H9 (cell line): Measurements from ENCODE around the gene LSM8. TPM values are rescaled to one million over a fixed set of nuclear protein-coding genes. Genes with fewer than 3 reads are reported as not detected.

Experiments
- DNase-seq: peaks from one replicate; pipeline ENCODE4 v3.0.0-alpha.2; 2017
- H2AFZ ChIP-seq: one replicate; pipeline ENCODE4 v1.6.1; 2013; ENCODE audit warnings: mild to moderate bottlenecking, low read length, control low read depth, moderate library complexity
- H2AK5ac ChIP-seq: 2 replicates; pipeline ENCODE4 v1.6.1; 2013; ENCODE audit warnings: low read length, control low read depth, mixed read lengths; ENCODE audit not compliant: insufficient read length
- H2BK120ac ChIP-seq: one replicate; pipeline ENCODE4 v1.6.1; 2013; ENCODE audit warnings: low read depth, mild to moderate bottlenecking, low read length, control low read depth, inconsistent platforms; ENCODE audit not compliant: poor library complexity, severe bottlenecking
- H2BK12ac ChIP-seq: 2 replicates; pipeline ENCODE4 v1.6.1; 2013; ENCODE audit warnings: low read length, control low read depth, mixed read lengths, low read depth; ENCODE audit not compliant: insufficient read length
- H2BK15ac ChIP-seq: 2 replicates; pipeline ENCODE4 v1.6.1; 2013; ENCODE audit warnings: low read depth, low read length, control low read depth
- H2BK20ac ChIP-seq: one replicate; pipeline ENCODE4 v1.6.1; 2013; ENCODE audit warnings: low read depth, mild to moderate bottlenecking, low read length, control low read depth, inconsistent platforms; ENCODE audit not compliant: poor library complexity, severe bottlenecking
- H2BK5ac ChIP-seq: 2 replicates; pipeline ENCODE4 v1.6.1; 2013; ENCODE audit warnings: low read length, control low read depth, mixed read lengths; ENCODE audit not compliant: insufficient read length
- H3K14ac ChIP-seq: 2 replicates; pipeline ENCODE4 v1.6.1; 2013; ENCODE audit warnings: low read length, control low read depth; ENCODE audit not compliant: insufficient read depth
- H3K18ac ChIP-seq: 2 replicates; pipeline ENCODE4 v1.6.1; 2013; ENCODE audit warnings: low read depth, mild to moderate bottlenecking, mixed read lengths, low read length, control low read depth; ENCODE audit not compliant: insufficient read length
- H3K23ac ChIP-seq: 2 replicates; pipeline ENCODE4 v1.6.1; 2013; ENCODE audit warnings: low read length, control low read depth, mixed read lengths, low read depth; ENCODE audit not compliant: insufficient read length
- H3K23me2 ChIP-seq: 2 replicates; pipeline ENCODE4 v1.6.1; 2013; ENCODE audit warnings: low read depth, mild to moderate bottlenecking, mixed read lengths, low read length, control low read depth; ENCODE audit not compliant: insufficient read length, poor library complexity, severe bottlenecking
- H3K27ac ChIP-seq: 2 replicates; pipeline ENCODE4 v1.5.1; 2013; ENCODE audit warnings: low read length, control low read depth, mixed read lengths, low read depth; ENCODE audit not compliant: insufficient read length
- H3K27me3 ChIP-seq: 2 replicates; pipeline ENCODE4 v1.6.1; 2013; ENCODE audit warnings: low read length, control low read depth, inconsistent platforms; ENCODE audit not compliant: insufficient read depth
- H3K4ac ChIP-seq: 2 replicates; pipeline ENCODE4 v1.6.1; 2013; ENCODE audit warnings: low read depth, mild to moderate bottlenecking, control low read depth, inconsistent platforms, low read length, moderate library complexity
- H3K4me1 ChIP-seq: 2 replicates; pipeline ENCODE4 v1.6.1; 2013; ENCODE audit warnings: low read length, control low read depth, inconsistent platforms; ENCODE audit not compliant: insufficient read depth
- H3K4me2 ChIP-seq: 2 replicates; pipeline ENCODE4 v1.6.1; 2013; ENCODE audit warnings: low read length, control low read depth, mixed read lengths; ENCODE audit not compliant: insufficient read length, insufficient read depth
- H3K56ac ChIP-seq: 2 replicates; pipeline ENCODE4 v1.6.1; 2013; ENCODE audit warnings: low read depth, mild to moderate bottlenecking, mixed read lengths, low read length, control low read depth; ENCODE audit not compliant: insufficient read length
- H3K79me1 ChIP-seq: 2 replicates; pipeline ENCODE4 v1.6.1; 2013; ENCODE audit warnings: low read depth, mild to moderate bottlenecking, moderate library complexity, low read length, control low read depth, inconsistent platforms; ENCODE audit not compliant: insufficient read depth, poor library complexity, severe bottlenecking
- H3K79me2 ChIP-seq: 2 replicates; pipeline ENCODE4 v1.6.1; 2013; ENCODE audit warnings: low read length, control low read depth, inconsistent platforms; ENCODE audit not compliant: insufficient read depth
- H3K9ac ChIP-seq: 2 replicates; pipeline ENCODE4 v1.6.1; 2013; ENCODE audit warnings: low read length, control low read depth, mixed read lengths; ENCODE audit not compliant: insufficient read length; ENCODE audit errors: extremely low read depth
- H3K9me3 ChIP-seq: one replicate; pipeline ENCODE4 v1.6.1; 2013; ENCODE audit warnings: low read depth, low read length, inconsistent platforms; ENCODE audit not compliant: control insufficient read depth
- H3T11ph ChIP-seq: one replicate; pipeline ENCODE4 v1.6.1; 2013; ENCODE audit warnings: mild to moderate bottlenecking, low read length, control low read depth, inconsistent platforms
- H4K20me1 ChIP-seq: one replicate; pipeline ENCODE4 v1.6.1; 2013; ENCODE audit not compliant: control insufficient read depth, insufficient read length, insufficient read depth
- H4K5ac ChIP-seq: 2 replicates; pipeline ENCODE4 v1.6.1; 2013; ENCODE audit warnings: low read depth, mild to moderate bottlenecking, mixed read lengths, low read length, control low read depth; ENCODE audit not compliant: insufficient read length
- H4K8ac ChIP-seq: replicated peaks from 2 replicates; pipeline ENCODE4 v1.6.1; 2013; ENCODE audit warnings: low read length, control low read depth, mixed read lengths, low read depth; ENCODE audit not compliant: insufficient read length
- H4K91ac ChIP-seq: 2 replicates; pipeline ENCODE4 v1.6.1; 2013; ENCODE audit warnings: low read depth, mild to moderate bottlenecking, moderate library complexity, mixed read lengths, low read length, control low read depth; ENCODE audit not compliant: insufficient read length
- H3K27ac Mint-ChIP-seq, 3 experiments: 2 replicates in 2 of 3; 3 replicates in 1 of 3; pipeline ENCODE4 v1.8.0; 2020 to 2021; ENCODE audit warnings: mixed read lengths in 3 of 3, mild to moderate bottlenecking in 1 of 3, moderate library complexity in 1 of 3
- H3K27me3 Mint-ChIP-seq: 2 replicates; pipeline ENCODE4 v1.8.0; 2021; ENCODE audit warnings: low read depth, mild to moderate bottlenecking, moderate library complexity, mixed read lengths
- H3K36me3 Mint-ChIP-seq, 3 experiments: 2 replicates in 2 of 3; 3 replicates in 1 of 3; pipeline ENCODE4 v1.8.0; 2020 to 2021; ENCODE audit warnings: low read depth in 3 of 3, mixed read lengths in 3 of 3; ENCODE audit not compliant: insufficient read depth in 1 of 3
- H3K4me1 Mint-ChIP-seq, 2 experiments: 2 replicates each; pipeline ENCODE4 v1.8.0; 2020; ENCODE audit warnings: mixed read lengths in 2 of 2
- H3K4me3 Mint-ChIP-seq, 2 experiments: 2 replicates in 1 of 2; 3 replicates in 1 of 2; pipeline ENCODE4 v1.8.0; 2020 to 2021; ENCODE audit warnings: mild to moderate bottlenecking in 2 of 2, mixed read lengths in 2 of 2, moderate library complexity in 1 of 2
- H3K9me3 Mint-ChIP-seq, 2 experiments: 2 replicates in 1 of 2; 3 replicates in 1 of 2; pipeline ENCODE4 v1.8.0; 2020; ENCODE audit warnings: mild to moderate bottlenecking in 2 of 2, mixed read lengths in 2 of 2, moderate library complexity in 1 of 2
- WGBS: extraction: QIAGEN DNeasy Blood & Tissue Kit; methylation state at CpG from one replicate; pipeline ENCODE4 v1.1.7; 2013; ENCODE audit warnings: missing lambda C conversion rate, low lambda C conversion rate, mixed read lengths; ENCODE audit not compliant: insufficient read length; ENCODE audit errors: extremely low coverage; 5-methylcytosine and 5-hydroxymethylcytosine counted together
- total RNA-seq: library from RNA; stranded (reverse); gene quantifications from 2 replicates; pipeline ENCODE4 v1.2.1, GENCODE V29; 2021
- TF ChIP-seq, protein P1 (sequence below): fragments of 200-600 bp; sonication (generic); conservative IDR thresholded peaks from 3 replicates; pipeline ENCODE4 v1.8.0; 2021; ENCODE audit warnings: antibody characterized with exemption, mild to moderate bottlenecking

LSM8 gene
- total RNA-seq, 1 experiment from 2014 or later, result 51.8 TPM

DNA sequence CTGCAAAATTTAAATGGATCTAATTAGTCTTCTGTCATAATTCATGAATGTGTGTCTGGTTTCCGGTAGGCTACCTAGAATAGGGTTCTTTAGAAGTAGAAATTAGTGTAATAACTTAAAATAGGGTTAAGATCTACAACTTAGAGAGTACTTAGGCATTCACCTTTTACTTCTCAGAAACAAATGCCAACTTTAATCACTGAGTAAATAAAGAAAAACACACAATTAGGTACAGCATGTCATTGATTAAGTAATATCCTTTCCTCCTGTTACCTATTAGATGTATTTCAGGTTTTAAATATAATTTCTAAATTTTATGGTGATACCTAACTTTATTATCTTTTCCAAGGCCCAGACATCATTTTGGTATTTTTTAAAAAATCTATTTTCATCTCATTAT is 49.8 kb downstream of the LSM8 start:
- Mint-ChIP-seq H3K27me3 (no peaks in the 10 kb centered on the region), H3K4me1 (peaks cover 0 to 4% of the 10 kb centered on the region in 2 experiments; a peak in 2 of 4 replicates), H3K27ac (no peak overlapping the region), H3K36me3 (no peaks in the 10 kb centered on the region), H3K9me3 (no peaks in the 10 kb centered on the region), H3K4me3 (no peak overlapping the region)
- Histone ChIP-seq H3K23ac (no peak overlapping the region), H3K4me2 (no peak overlapping the region), H2BK12ac (no peak overlapping the region), H3K4me1 (no peaks in the 10 kb centered on the region), H2BK5ac (no peak overlapping the region), H2AK5ac (no peak overlapping the region), H3K9ac (no peak overlapping the region), H3K79me2 (no peaks in the 10 kb centered on the region), H2BK20ac (no peak overlapping the region), H3T11ph (no peak overlapping the region), H4K8ac (no peak overlapping the region), H2BK120ac (no peak overlapping the region), H3K4ac (no peak overlapping the region), H3K79me1 (no peaks in the 10 kb centered on the region), H2AFZ (no peak overlapping the region), H3K27me3 (no peaks in the 10 kb centered on the region), H3K56ac (no peak overlapping the region), H2BK15ac (no peak overlapping the region), H4K91ac (no peak overlapping the region), H3K27ac (no peak overlapping the region), H3K9me3 (no peaks in the 10 kb centered on the region), H3K23me2 (no peaks in the 10 kb centered on the region), H3K18ac (no peak overlapping the region), H4K20me1 (no peaks in the 10 kb centered on the region), H4K5ac (no peak overlapping the region), H3K14ac (no peak overlapping the region)
- DNase-seq, result no peak
- no CpG with 5 or more reads among the region's 1 CpG for WGBS
- TF ChIP-seq, protein P1, sequence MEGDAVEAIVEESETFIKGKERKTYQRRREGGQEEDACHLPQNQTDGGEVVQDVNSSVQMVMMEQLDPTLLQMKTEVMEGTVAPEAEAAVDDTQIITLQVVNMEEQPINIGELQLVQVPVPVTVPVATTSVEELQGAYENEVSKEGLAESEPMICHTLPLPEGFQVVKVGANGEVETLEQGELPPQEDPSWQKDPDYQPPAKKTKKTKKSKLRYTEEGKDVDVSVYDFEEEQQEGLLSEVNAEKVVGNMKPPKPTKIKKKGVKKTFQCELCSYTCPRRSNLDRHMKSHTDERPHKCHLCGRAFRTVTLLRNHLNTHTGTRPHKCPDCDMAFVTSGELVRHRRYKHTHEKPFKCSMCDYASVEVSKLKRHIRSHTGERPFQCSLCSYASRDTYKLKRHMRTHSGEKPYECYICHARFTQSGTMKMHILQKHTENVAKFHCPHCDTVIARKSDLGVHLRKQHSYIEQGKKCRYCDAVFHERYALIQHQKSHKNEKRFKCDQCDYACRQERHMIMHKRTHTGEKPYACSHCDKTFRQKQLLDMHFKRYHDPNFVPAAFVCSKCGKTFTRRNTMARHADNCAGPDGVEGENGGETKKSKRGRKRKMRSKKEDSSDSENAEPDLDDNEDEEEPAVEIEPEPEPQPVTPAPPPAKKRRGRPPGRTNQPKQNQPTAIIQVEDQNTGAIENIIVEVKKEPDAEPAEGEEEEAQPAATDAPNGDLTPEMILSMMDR, result no peak
